HCT116 (cell line): ENCODE measurements around the gene GARIN5B. TPM values are rescaled to one million over a fixed set of nuclear protein-coding genes. Genes with fewer than 3 reads are reported as not detected.

Experiments used
- ATAC-seq: fragments of 200-7000 bp; cut with Tn5 transposase; 2 replicates; pipeline ENCODE4 v1.9.1; 2020; ENCODE audit warnings: mild to moderate bottlenecking, moderate library complexity
- BruUV-seq: library from RNA; stranded (reverse); fragments of 400-500 nt; replicated peaks from 2 replicates; lab custom pipeline; 2021; lab: Mats Ljungman, UMichigan
- CTCF ChIA-PET: fragments of 300-600 bp; sonication (Branson Sonifier 250); formaldehyde crosslinking; loops from one replicate; lab custom pipeline; 2021; ENCODE audit warnings: antibody characterized with exemption; lab: Charles Lee
- POLR2A ChIA-PET: fragments of 300-600, 350-600 bp; sonication (Branson Sonifier 250); formaldehyde crosslinking; loops from one replicate; lab custom pipeline; 2021; ENCODE audit warnings: antibody characterized with exemption; lab: Charles Lee
- RAD21 ChIA-PET, 2 experiments: fragments of 300-600 bp; sonication (Branson Sonifier 250); formaldehyde crosslinking; loops; one replicate each; lab custom pipeline; 2023; ENCODE audit warnings: low total read pairs in 2 of 2; ENCODE audit not compliant: uncharacterized antibody in 2 of 2, unreplicated experiment in 2 of 2, low non-redundant PET in 1 of 2; lab: Charles Lee
- DNase-seq: peaks from one replicate; pipeline ENCODE4 v3.0.0-alpha.2; 2010; ENCODE audit warnings: low read depth, low spot score
- H2AFZ ChIP-seq: fragments of 200-600 bp; shearing (Covaris generic), sonication (generic); 2 replicates; pipeline ENCODE4 v1.6.1; 2017; ENCODE audit warnings: low read depth, mixed run types, mixed read lengths, antibody characterized with exemption, low read length; ENCODE audit not compliant: poor library complexity, severe bottlenecking
- H3K27ac ChIP-seq: 2 replicates; pipeline ENCODE4 v1.5.1; 2012; ENCODE audit warnings: low read depth, low read length
- H3K27me3 ChIP-seq: fragments of 200-600 bp; sonication (generic); 2 replicates; pipeline ENCODE4 v1.6.1; 2016; ENCODE audit warnings: mixed run types, low read length, mixed read lengths; ENCODE audit not compliant: insufficient read depth
- H3K36me3 ChIP-seq, 2 experiments: fragments of 200-500 bp in 1 of 2; fragments of 200-600 bp in 1 of 2; sonication (Bioruptor generic) in 1 of 2; sonication (generic) in 1 of 2; 2 replicates each; pipeline versions ENCODE4 v1.5.1 to v1.6.1; 2014 to 2016; ENCODE audit warnings: low read length in 2 of 2, inconsistent platforms in 1 of 2, mixed read lengths in 1 of 2, mixed run types in 1 of 2; ENCODE audit not compliant: insufficient read depth in 2 of 2, control insufficient read depth in 1 of 2
- H3K4me1 ChIP-seq, 2 experiments: fragments of 200-600 bp in 1 of 2; sonication (generic) in 1 of 2; 2 replicates each; pipeline versions ENCODE4 v1.5.1 to v1.6.1; 2012 to 2017; ENCODE audit warnings: low read length in 2 of 2, inconsistent platforms in 1 of 2, mild to moderate bottlenecking in 1 of 2, mixed read lengths in 1 of 2, mixed run types in 1 of 2, moderate library complexity in 1 of 2; ENCODE audit not compliant: insufficient read depth in 2 of 2, control insufficient read depth in 1 of 2
- H3K4me2 ChIP-seq: fragments of 200-600 bp; sonication (generic); 2 replicates; pipeline ENCODE4 v1.6.1; 2017; ENCODE audit warnings: mixed run types, low read length, mixed read lengths
- H3K4me3 ChIP-seq, 2 experiments: fragments of 200-600 bp in 1 of 2; sonication (generic) in 1 of 2; replicated peaks in 1 of 2; 2 replicates each; pipeline ENCODE4 v1.5.1; 2011 to 2016; ENCODE audit warnings: low read length in 2 of 2, control low read depth in 1 of 2, low read depth in 1 of 2, mild to moderate bottlenecking in 1 of 2, mixed read lengths in 1 of 2, mixed run types in 1 of 2
- H3K79me2 ChIP-seq: fragments of 200-600 bp; sonication (generic); 2 replicates; pipeline ENCODE4 v1.6.1; 2017; ENCODE audit warnings: mild to moderate bottlenecking, mixed run types, low read length, moderate library complexity, mixed read lengths; ENCODE audit not compliant: insufficient read depth
- H3K9ac ChIP-seq: fragments of 200-600 bp; sonication (generic); 2 replicates; pipeline ENCODE4 v1.6.1; 2016; ENCODE audit warnings: low read length, mixed read lengths
- H3K9me2 ChIP-seq: fragments of 200-600 bp; sonication (generic), shearing (Covaris generic); 2 replicates; pipeline ENCODE4 v1.6.1; 2017; ENCODE audit warnings: mixed run types, mild to moderate bottlenecking, moderate library complexity; ENCODE audit not compliant: insufficient read depth
- H3K9me3 ChIP-seq, 2 experiments: fragments of 200-500 bp in 1 of 2; fragments of 200-600 bp in 1 of 2; sonication (Bioruptor generic) in 1 of 2; sonication (generic) in 1 of 2; 2 replicates each; pipeline ENCODE4 v1.6.1; 2014 to 2017; ENCODE audit warnings: low read length in 2 of 2, mixed read lengths in 2 of 2, inconsistent platforms in 1 of 2, low read depth in 1 of 2, mild to moderate bottlenecking in 1 of 2, mixed run types in 1 of 2, moderate library complexity in 1 of 2; ENCODE audit not compliant: control insufficient read depth in 1 of 2, insufficient read depth in 1 of 2
- H4K20me1 ChIP-seq: fragments of 200-600 bp; sonication (generic), shearing (Covaris generic); 2 replicates; pipeline ENCODE4 v1.6.1; 2017; ENCODE audit warnings: mixed run types, mild to moderate bottlenecking, moderate library complexity; ENCODE audit not compliant: insufficient read depth
- CTCF ChIP-seq, 3 experiments: fragments of 200-600 bp in 1 of 3; sonication (generic) in 1 of 3; IDR thresholded peaks in 2 of 3; conservative IDR thresholded peaks in 1 of 3; 2 replicates each; pipeline ENCODE4 v1.5.1; 2012 to 2017; ENCODE audit warnings: low read depth in 2 of 3, low read length in 2 of 3, antibody characterized with exemption in 1 of 3, borderline replicate concordance in 1 of 3, control low read depth in 1 of 3, mild to moderate bottlenecking in 1 of 3, mixed read lengths in 1 of 3, mixed run types in 1 of 3, moderate library complexity in 1 of 3; ENCODE audit not compliant: insufficient read depth in 1 of 3
- EGR1 ChIP-seq: IDR thresholded peaks from 2 replicates; pipeline ENCODE4 v1.6.1; 2012; ENCODE audit warnings: low read depth
- ELF1 ChIP-seq: IDR thresholded peaks from 2 replicates; pipeline ENCODE4 v1.6.1; 2012; ENCODE audit warnings: low read depth, borderline replicate concordance
- EZH2 ChIP-seq: fragments of 200-600 bp; sonication (generic); IDR thresholded peaks from 2 replicates; pipeline ENCODE4 v1.6.1; 2017; ENCODE audit warnings: antibody characterized with exemption, mixed run types
- JUND ChIP-seq: IDR thresholded peaks from 2 replicates; pipeline ENCODE4 v1.6.1; 2012
- MAX ChIP-seq: IDR thresholded peaks from 2 replicates; pipeline ENCODE4 v1.6.1; 2012
- POLR2A ChIP-seq: IDR thresholded peaks from 2 replicates; pipeline ENCODE4 v1.7.0; 2011; ENCODE audit warnings: borderline replicate concordance; ENCODE audit not compliant: insufficient read depth, insufficient read length; ENCODE audit errors: extremely low read depth
- POLR2AphosphoS5 ChIP-seq: IDR thresholded peaks from 2 replicates; pipeline ENCODE4 v1.6.1; 2011; ENCODE audit warnings: mild to moderate bottlenecking, low read depth, low read length, moderate library complexity
- SIN3A ChIP-seq: IDR thresholded peaks from 2 replicates; pipeline ENCODE4 v1.6.1; 2012; ENCODE audit warnings: low read depth
- SP1 ChIP-seq: IDR thresholded peaks from 2 replicates; pipeline ENCODE4 v1.6.1; 2012; ENCODE audit warnings: low read depth
- SRF ChIP-seq: IDR thresholded peaks from 2 replicates; pipeline ENCODE4 v1.6.1; 2012; ENCODE audit warnings: low read depth
- YY1 ChIP-seq: IDR thresholded peaks from 2 replicates; pipeline ENCODE4 v1.6.1; 2011; ENCODE audit warnings: low read length, low read depth, moderate library complexity, mild to moderate bottlenecking; ENCODE audit not compliant: insufficient replicate concordance; ENCODE audit errors: extremely low read depth
- ZFX ChIP-seq: fragments of 450-650 bp; IDR thresholded peaks from 2 replicates; pipeline ENCODE4 v1.6.1; 2017
- ZNF274 ChIP-seq: fragments of 200-500 bp; sonication (Bioruptor generic); IDR thresholded peaks from 2 replicates; pipeline ENCODE4 v1.6.1; 2014; ENCODE audit warnings: mild to moderate bottlenecking, low read depth, low read length, inconsistent platforms
- intact Hi-C: fragments of 100-400 bp; cut with micrococcal nuclease; formaldehyde crosslinking; loops from 2 replicates; pipeline ENCODE4 v1.10.0; 2022
- total RNA-seq: library from RNA; stranded (reverse); gene quantifications from one replicate; pipeline ENCODE4 v1.2.1, GENCODE V29; 2021; ENCODE audit not compliant: unreplicated experiment
- TF ChIP-seq, protein P1 (sequence below): IDR thresholded peaks from 2 replicates; pipeline ENCODE4 v1.6.1; 2012
- TF ChIP-seq, protein P2 (sequence below): IDR thresholded peaks from 2 replicates; pipeline ENCODE4 v1.6.1; 2012; ENCODE audit warnings: low read depth
- TF ChIP-seq, protein P3 (sequence below): IDR thresholded peaks from 2 replicates; pipeline ENCODE4 v1.6.1; 2011; ENCODE audit warnings: mild to moderate bottlenecking, low read length, moderate library complexity; ENCODE audit not compliant: insufficient replicate concordance; ENCODE audit errors: extremely low read depth

Gene GARIN5B
- total RNA-seq, 1 experiment from 2014 or later, result not detected

GRCh38 chr19:55347442-55348009 is 15.5 kb downstream of the GARIN5B start:
- intact Hi-C loops, result no loop called here
- Histone ChIP-seq H3K4me1 (peaks cover 8 to 36% of the 10 kb centered on the region in 2 experiments; a peak in 3 of 4 replicates), H3K27ac (no peak overlapping the region), H3K27me3 (no peaks in the 10 kb centered on the region), H3K4me3 (no peak overlapping the region), H3K9me2 (no peaks in the 10 kb centered on the region), H4K20me1 (no peaks in the 10 kb centered on the region)
- BruUV-seq, result no TSS peak
- ChIA-PET POLR2A (no interaction called here), RAD21 (interaction anchor here in 1 of 2 experiments (0.7 kb wide), 1 partner anchor 20 kb away, joined by 4 read pairs; no protein-coding TSS in a partner anchor)
- TF ChIP-seq YY1 (no peak), JUND (no peak), EGR1 (no peak), POLR2AphosphoS5 (no peak), EZH2 (no peak), SP1 (no peak), SRF (no peak), POLR2A (no peak), MAX (no peak), CTCF (IDR thresholded peaks at IDR 0.05 in 2 of 3, conservative IDR thresholded peaks at IDR 0.05 in 1 of 3; ENCODE audit: borderline replicate concordance in 1 of 3, insufficient read depth in 1 of 3, low read depth in 2 of 3, low read length in 2 of 3) (no peak), ZFX (no peak), ELF1 (no peak), ZNF274 (no peak), SIN3A (no peak)
- TF ChIP-seq, protein P1, sequence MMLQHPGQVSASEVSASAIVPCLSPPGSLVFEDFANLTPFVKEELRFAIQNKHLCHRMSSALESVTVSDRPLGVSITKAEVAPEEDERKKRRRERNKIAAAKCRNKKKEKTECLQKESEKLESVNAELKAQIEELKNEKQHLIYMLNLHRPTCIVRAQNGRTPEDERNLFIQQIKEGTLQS, result no peak
- TF ChIP-seq, protein P2, sequence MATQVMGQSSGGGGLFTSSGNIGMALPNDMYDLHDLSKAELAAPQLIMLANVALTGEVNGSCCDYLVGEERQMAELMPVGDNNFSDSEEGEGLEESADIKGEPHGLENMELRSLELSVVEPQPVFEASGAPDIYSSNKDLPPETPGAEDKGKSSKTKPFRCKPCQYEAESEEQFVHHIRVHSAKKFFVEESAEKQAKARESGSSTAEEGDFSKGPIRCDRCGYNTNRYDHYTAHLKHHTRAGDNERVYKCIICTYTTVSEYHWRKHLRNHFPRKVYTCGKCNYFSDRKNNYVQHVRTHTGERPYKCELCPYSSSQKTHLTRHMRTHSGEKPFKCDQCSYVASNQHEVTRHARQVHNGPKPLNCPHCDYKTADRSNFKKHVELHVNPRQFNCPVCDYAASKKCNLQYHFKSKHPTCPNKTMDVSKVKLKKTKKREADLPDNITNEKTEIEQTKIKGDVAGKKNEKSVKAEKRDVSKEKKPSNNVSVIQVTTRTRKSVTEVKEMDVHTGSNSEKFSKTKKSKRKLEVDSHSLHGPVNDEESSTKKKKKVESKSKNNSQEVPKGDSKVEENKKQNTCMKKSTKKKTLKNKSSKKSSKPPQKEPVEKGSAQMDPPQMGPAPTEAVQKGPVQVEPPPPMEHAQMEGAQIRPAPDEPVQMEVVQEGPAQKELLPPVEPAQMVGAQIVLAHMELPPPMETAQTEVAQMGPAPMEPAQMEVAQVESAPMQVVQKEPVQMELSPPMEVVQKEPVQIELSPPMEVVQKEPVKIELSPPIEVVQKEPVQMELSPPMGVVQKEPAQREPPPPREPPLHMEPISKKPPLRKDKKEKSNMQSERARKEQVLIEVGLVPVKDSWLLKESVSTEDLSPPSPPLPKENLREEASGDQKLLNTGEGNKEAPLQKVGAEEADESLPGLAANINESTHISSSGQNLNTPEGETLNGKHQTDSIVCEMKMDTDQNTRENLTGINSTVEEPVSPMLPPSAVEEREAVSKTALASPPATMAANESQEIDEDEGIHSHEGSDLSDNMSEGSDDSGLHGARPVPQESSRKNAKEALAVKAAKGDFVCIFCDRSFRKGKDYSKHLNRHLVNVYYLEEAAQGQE, result no peak
- TF ChIP-seq, protein P3, sequence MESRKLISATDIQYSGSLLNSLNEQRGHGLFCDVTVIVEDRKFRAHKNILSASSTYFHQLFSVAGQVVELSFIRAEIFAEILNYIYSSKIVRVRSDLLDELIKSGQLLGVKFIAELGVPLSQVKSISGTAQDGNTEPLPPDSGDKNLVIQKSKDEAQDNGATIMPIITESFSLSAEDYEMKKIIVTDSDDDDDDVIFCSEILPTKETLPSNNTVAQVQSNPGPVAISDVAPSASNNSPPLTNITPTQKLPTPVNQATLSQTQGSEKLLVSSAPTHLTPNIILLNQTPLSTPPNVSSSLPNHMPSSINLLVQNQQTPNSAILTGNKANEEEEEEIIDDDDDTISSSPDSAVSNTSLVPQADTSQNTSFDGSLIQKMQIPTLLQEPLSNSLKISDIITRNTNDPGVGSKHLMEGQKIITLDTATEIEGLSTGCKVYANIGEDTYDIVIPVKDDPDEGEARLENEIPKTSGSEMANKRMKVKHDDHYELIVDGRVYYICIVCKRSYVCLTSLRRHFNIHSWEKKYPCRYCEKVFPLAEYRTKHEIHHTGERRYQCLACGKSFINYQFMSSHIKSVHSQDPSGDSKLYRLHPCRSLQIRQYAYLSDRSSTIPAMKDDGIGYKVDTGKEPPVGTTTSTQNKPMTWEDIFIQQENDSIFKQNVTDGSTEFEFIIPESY, result no peak
- TF ChIP-seq, all 23 proteins: peak for 0
- Histone ChIP-seq H3K79me2 (no peaks in the 10 kb centered on the region), H3K9me3 (no peaks in the 10 kb centered on the region), H3K36me3 (peaks cover under 1 to 3% of the 10 kb centered on the region in 2 experiments; a peak in 3 of 4 replicates), H3K9ac (no peak overlapping the region), H2AFZ (no peak overlapping the region), H3K4me2 (no peak overlapping the region)
- DNase-seq (no peak), ATAC-seq (no peak)
- CTCF ChIA-PET, result no interaction called here
